Neural progenitor cell (in vitro differentiated cells): ENCODE results near the gene AP1S1. TPM values are rescaled to one million over a fixed set of nuclear protein-coding genes. Genes with fewer than 3 reads are reported as not detected.

Experiments
- DNase-seq: peaks from one replicate; pipeline ENCODE4 v3.0.0-alpha.2; 2016; ENCODE audit warnings: low spot score
- H2AFZ ChIP-seq: fragments of 200-600 bp; sonication (generic); replicated peaks from 2 replicates; pipeline ENCODE4 v1.6.1; 2016; ENCODE audit warnings: antibody characterized with exemption
- H3F3A ChIP-seq: fragments of 200-600 bp; sonication (generic); 2 replicates; pipeline ENCODE4 v1.6.1; 2016; ENCODE audit warnings: antibody characterized with exemption, low read depth
- H3K27ac ChIP-seq: fragments of 200-600 bp; sonication (generic); 2 replicates; pipeline ENCODE4 v1.5.1; 2016; ENCODE audit warnings: mild to moderate bottlenecking
- H3K27me3 ChIP-seq: fragments of 200-600 bp; sonication (generic); 2 replicates; pipeline ENCODE4 v1.6.1; 2016; ENCODE audit warnings: mild to moderate bottlenecking, moderate library complexity
- H3K36me3 ChIP-seq: fragments of 200-600 bp; sonication (generic); 2 replicates; pipeline ENCODE4 v1.5.1; 2016
- H3K4me1 ChIP-seq: fragments of 200-600 bp; sonication (generic); 2 replicates; pipeline ENCODE4 v1.6.1; 2016; ENCODE audit warnings: mixed run types
- H3K4me2 ChIP-seq: fragments of 200-600 bp; sonication (generic); 2 replicates; pipeline ENCODE4 v1.6.1; 2016
- H3K4me3 ChIP-seq: fragments of 200-600 bp; sonication (generic); 2 replicates; pipeline ENCODE4 v1.5.1; 2016
- H3K79me2 ChIP-seq: fragments of 200-600 bp; sonication (generic); 2 replicates; pipeline ENCODE4 v1.6.1; 2016; ENCODE audit warnings: low read depth
- H3K9ac ChIP-seq: fragments of 200-600 bp; sonication (generic); 2 replicates; pipeline ENCODE4 v1.6.1; 2016
- H3K9me3 ChIP-seq: fragments of 200-600 bp; sonication (generic); 2 replicates; pipeline ENCODE4 v1.5.1; 2016; ENCODE audit warnings: low read depth
- H4K20me1 ChIP-seq: fragments of 200-600 bp; sonication (generic); 2 replicates; pipeline ENCODE4 v1.6.1; 2016; ENCODE audit warnings: low read depth
- H3K27ac Mint-ChIP-seq: 3 replicates; pipeline ENCODE4 v1.8.0; 2021; ENCODE audit warnings: mixed read lengths
- H3K27me3 Mint-ChIP-seq: 2 replicates; pipeline ENCODE4 v1.8.0; 2022; ENCODE audit warnings: low read depth, mild to moderate bottlenecking, inconsistent platforms, moderate library complexity, mixed read lengths; ENCODE audit not compliant: insufficient read depth
- H3K36me3 Mint-ChIP-seq: 3 replicates; pipeline ENCODE4 v1.8.0; 2021; ENCODE audit warnings: mixed read lengths
- H3K4me1 Mint-ChIP-seq: 3 replicates; pipeline ENCODE4 v1.8.0; 2021; ENCODE audit warnings: mixed read lengths
- H3K4me3 Mint-ChIP-seq: 3 replicates; pipeline ENCODE4 v1.8.0; 2021; ENCODE audit warnings: mild to moderate bottlenecking, moderate library complexity, mixed read lengths
- H3K9me3 Mint-ChIP-seq: 3 replicates; pipeline ENCODE4 v1.8.0; 2020; ENCODE audit warnings: mixed read lengths
- CTCF ChIP-seq: fragments of 200-600 bp; sonication (generic); IDR thresholded peaks from 2 replicates; pipeline ENCODE4 v1.5.1; 2017; ENCODE audit warnings: antibody characterized with exemption, mild to moderate bottlenecking
- EZH2 ChIP-seq: fragments of 200-600 bp; sonication (generic); IDR thresholded peaks from 2 replicates; pipeline ENCODE4 v1.6.1; 2017; ENCODE audit warnings: antibody characterized with exemption, mild to moderate bottlenecking, moderate library complexity
- EZH2phosphoT487 ChIP-seq: fragments of 200-600 bp; sonication (generic); IDR thresholded peaks from 2 replicates; pipeline ENCODE4 v1.6.1; 2017; ENCODE audit warnings: antibody characterized with exemption
- total RNA-seq: library from RNA; depleted of rRNA; stranded (reverse); fragments of >200 nt; gene quantifications from 2 replicates; pipeline ENCODE4 v1.2.3, GENCODE V29; 2015; ENCODE audit warnings: low replicate concordance

The AP1S1 gene
- total RNA-seq, 1 donor from 2014 or later, result 74.4 TPM

- H3K9me3 Mint-ChIP-seq, result no peaks in the 10 kb centered on the region
- H3K4me1 Mint-ChIP-seq, result no peaks in the 10 kb centered on the region
- no peak overlapping the region for H3K4me3 ChIP-seq
- peaks cover 25% of the 10 kb centered on the region for H3K27me3 ChIP-seq
- TF ChIP-seq CTCF (no peak), EZH2phosphoT487 (no peak), EZH2 (no peak)
- no peaks in the 10 kb centered on the region for H4K20me1 ChIP-seq
- H3K36me3 ChIP-seq, result no peaks in the 10 kb centered on the region
- no peak overlapping the region for H3K27ac ChIP-seq
- DNase-seq, result no peak
- H3K4me1 ChIP-seq, result no peaks in the 10 kb centered on the region
- no peaks in the 10 kb centered on the region for H3F3A ChIP-seq
- H3K27me3 Mint-ChIP-seq, result peaks cover 22% of the 10 kb centered on the region
- no peaks in the 10 kb centered on the region for H3K9me3 ChIP-seq
- H3K9ac ChIP-seq, result no peak overlapping the region
- no peak overlapping the region for H3K4me2 ChIP-seq
- peaks cover 2% of the 10 kb centered on the region for H3K36me3 Mint-ChIP-seq
- no peak overlapping the region for H3K4me3 Mint-ChIP-seq
- no peak overlapping the region for H3K27ac Mint-ChIP-seq
- H3K79me2 ChIP-seq, result no peaks in the 10 kb centered on the region
- H2AFZ ChIP-seq, result no peak overlapping the region
Observed at GRCh38 chr7:101206665-101207042, 52.4 kb downstream of the AP1S1 start.

GRCh38 chr7:101207459-101207858, 53.2 kb downstream of the AP1S1 start:
- no peak overlapping the region for H3K27ac ChIP-seq
- no peaks in the 10 kb centered on the region for H3F3A ChIP-seq
- H2AFZ ChIP-seq, result no peak overlapping the region
- no peaks in the 10 kb centered on the region for H3K9me3 ChIP-seq
- Mint-ChIP-seq H3K4me1 (no peaks in the 10 kb centered on the region), H3K36me3 (peaks cover 2% of the 10 kb centered on the region), H3K27ac (no peak overlapping the region), H3K9me3 (no peaks in the 10 kb centered on the region), H3K4me3 (peak overlapping the region; percentile 48), H3K27me3 (peaks cover 19% of the 10 kb centered on the region)
- H3K9ac ChIP-seq, result no peak overlapping the region
- no peaks in the 10 kb centered on the region for H4K20me1 ChIP-seq
- no peaks in the 10 kb centered on the region for H3K79me2 ChIP-seq
- no peak overlapping the region for H3K4me3 ChIP-seq
- no peak for DNase-seq
- H3K27me3 ChIP-seq, result peaks cover 17% of the 10 kb centered on the region
- TF ChIP-seq CTCF (no peak), EZH2phosphoT487 (no peak)
- no peak overlapping the region for H3K4me2 ChIP-seq
- no peaks in the 10 kb centered on the region for H3K36me3 ChIP-seq
- H3K4me1 ChIP-seq, result no peaks in the 10 kb centered on the region

GRCh38 chr7:101208794-101209193, 54.5 kb downstream of the AP1S1 start:
- TF ChIP-seq CTCF, result no peak
- no peak for DNase-seq
- Histone ChIP-seq H3K27ac (no peak overlapping the region), H3K36me3 (no peaks in the 10 kb centered on the region), H3K4me2 (no peak overlapping the region), H4K20me1 (no peaks in the 10 kb centered on the region), H3K27me3 (peaks cover 3% of the 10 kb centered on the region), H2AFZ (no peak overlapping the region), H3K4me1 (no peaks in the 10 kb centered on the region), H3K79me2 (no peaks in the 10 kb centered on the region), H3K4me3 (no peak overlapping the region), H3F3A (no peaks in the 10 kb centered on the region), H3K9me3 (no peaks in the 10 kb centered on the region), H3K9ac (no peak overlapping the region)
- H3K27ac Mint-ChIP-seq, result no peak overlapping the region
- H3K4me3 Mint-ChIP-seq, result no peak overlapping the region
- no peaks in the 10 kb centered on the region for H3K9me3 Mint-ChIP-seq
- no peaks in the 10 kb centered on the region for H3K4me1 Mint-ChIP-seq
- peaks cover 12% of the 10 kb centered on the region for H3K27me3 Mint-ChIP-seq
- peaks cover 2% of the 10 kb centered on the region for H3K36me3 Mint-ChIP-seq

- Mint-ChIP-seq H3K4me1 (peaks cover 3% of the 10 kb centered on the region), H3K9me3 (no peaks in the 10 kb centered on the region), H3K4me3 (no peak overlapping the region), H3K36me3 (peaks cover 2% of the 10 kb centered on the region), H3K27ac (no peak overlapping the region), H3K27me3 (peaks cover 8% of the 10 kb centered on the region)
- no peak for DNase-seq
- Histone ChIP-seq H3K36me3 (no peaks in the 10 kb centered on the region), H3K4me3 (no peak overlapping the region), H3K27ac (no peak overlapping the region), H3F3A (no peaks in the 10 kb centered on the region), H3K27me3 (no peaks in the 10 kb centered on the region), H3K9ac (no peak overlapping the region), H3K4me2 (no peak overlapping the region), H3K9me3 (no peaks in the 10 kb centered on the region), H2AFZ (no peak overlapping the region), H3K4me1 (no peaks in the 10 kb centered on the region), H4K20me1 (no peaks in the 10 kb centered on the region), H3K79me2 (no peaks in the 10 kb centered on the region)
- TF ChIP-seq EZH2, result no peak
- no peak for TF ChIP-seq CTCF
- no peak for TF ChIP-seq EZH2phosphoT487
Observed at GRCh38 chr7:101210143-101210542, 55.9 kb downstream of the AP1S1 start.
